Stimulated activated CD4-positive, alpha-beta T cell treated with anti-CD3 and anti-CD28 coated beads, Interleukin-12 subunit alpha, Interleukin-12 subunit beta, amount 100 ng/mL, for 4 hours (primary cell): Measurements from ENCODE around the gene ARHGAP42.

Experiments
- DNase-seq: peaks from one replicate; pipeline ENCODE4 v3.0.0-alpha.2; 2020

Gene ARHGAP42

GRCh38 chr11:100682247-100682969 is 4.7 kb upstream of the ARHGAP42 start:
- DNase-seq = no peak

- no peak for DNase-seq
These were observed 4.0 kb upstream of the ARHGAP42 start for GRCh38 chr11:100683126-100683525.

GRCh38 chr11:100684101-100685065 is 2.7 kb upstream of the ARHGAP42 start:
- DNase-seq = no peak

GRCh38 chr11:100686476-100687053 is 523 bp upstream of the ARHGAP42 start:
- DNase-seq = no peak

DNA sequence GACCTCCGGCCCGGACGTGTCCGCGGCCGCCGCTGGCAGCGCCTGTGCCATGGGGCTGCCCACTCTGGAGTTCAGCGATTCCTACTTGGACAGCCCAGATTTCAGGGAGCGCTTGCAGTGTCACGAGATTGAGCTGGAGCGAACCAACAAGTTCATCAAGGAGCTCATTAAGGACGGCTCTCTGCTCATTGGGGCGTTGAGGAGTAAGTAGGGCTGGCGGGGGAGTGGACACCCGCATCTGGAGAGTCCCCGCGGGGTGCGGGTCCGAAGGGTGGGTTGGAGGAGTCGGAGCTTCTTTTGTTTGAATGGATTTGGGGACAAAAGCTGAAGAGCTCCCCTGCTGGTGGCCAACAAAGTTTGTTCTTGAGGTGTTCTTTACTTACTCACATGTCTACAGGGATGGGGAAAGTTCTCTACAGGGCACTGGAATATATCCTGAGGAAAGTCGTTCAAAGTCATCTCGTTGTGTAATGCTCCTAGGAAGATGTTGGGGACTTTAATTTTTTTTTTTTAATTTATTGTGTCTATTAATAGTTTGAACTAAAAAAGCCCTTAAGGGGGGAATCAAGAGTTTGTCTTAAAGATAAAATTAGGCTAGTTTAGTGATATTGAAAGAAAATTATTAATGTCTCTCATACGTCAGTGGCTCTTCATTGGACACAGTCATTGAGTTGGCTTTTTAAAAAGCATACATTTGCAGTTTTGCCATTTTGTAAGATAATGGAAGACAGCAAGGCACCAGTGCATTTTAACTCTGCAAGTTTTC is 725 bp downstream of the ARHGAP42 start:
- DNase-seq = no peak

DNA sequence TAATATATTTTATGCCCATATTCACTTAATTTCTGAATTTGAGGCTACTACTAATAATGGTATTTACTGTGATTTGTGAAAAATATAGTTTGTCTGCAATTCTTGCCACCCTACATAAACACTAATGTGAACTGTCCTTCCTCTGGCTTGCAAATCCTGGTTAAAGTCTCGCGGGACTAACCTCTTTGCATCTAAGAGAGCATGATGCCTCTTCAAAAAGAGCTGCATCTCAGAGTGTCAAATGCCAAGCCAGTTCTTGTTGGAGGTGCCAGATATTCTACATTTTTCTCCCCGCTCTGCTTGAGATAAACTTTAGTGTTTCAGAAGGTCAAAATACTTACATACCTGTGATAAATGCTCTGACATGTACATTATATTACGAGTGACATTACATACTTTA is 2.1 kb downstream of the ARHGAP42 start:
- DNase-seq = no peak

DNA sequence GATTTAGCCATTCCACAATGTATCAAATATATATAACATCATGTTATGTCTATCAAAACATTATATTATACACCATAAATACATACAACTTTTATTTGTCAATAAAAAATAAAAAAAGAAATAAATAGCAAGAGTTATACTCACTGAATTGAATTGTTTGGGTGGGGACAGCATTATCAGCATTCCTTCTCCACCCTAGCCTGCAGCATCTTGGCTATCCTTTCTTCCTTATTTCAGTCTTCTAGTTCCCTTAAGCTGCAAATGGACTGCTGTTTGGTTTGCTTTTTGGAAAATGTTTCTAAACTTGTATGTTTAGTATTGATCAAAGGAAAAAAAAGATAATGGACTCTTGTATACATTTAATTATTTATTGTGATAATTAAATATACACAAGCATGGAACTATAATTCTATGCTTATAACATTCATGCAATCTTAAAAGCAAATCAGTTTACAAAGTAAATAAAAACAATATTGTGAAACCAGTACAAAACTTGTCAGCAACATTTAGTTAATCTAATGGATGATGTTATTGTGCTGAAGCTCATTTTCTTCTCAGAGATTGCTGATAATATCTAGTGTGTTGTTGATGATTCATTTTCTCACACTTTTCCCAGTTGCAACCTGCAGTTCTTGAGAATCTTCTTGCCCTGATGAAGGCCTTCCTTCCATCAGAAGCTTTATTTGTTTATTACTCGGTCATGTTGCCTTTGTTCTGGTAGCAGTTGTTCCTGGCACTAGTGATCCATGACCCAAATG is 5.0 kb downstream of the ARHGAP42 start:
- DNase-seq = no peak

GRCh38 chr11:100695911-100696310 is 8.8 kb downstream of the ARHGAP42 start:
- no peak for DNase-seq

GRCh38 chr11:100703139-100703538 is 16.1 kb downstream of the ARHGAP42 start:
- no peak for DNase-seq

GRCh38 chr11:100703801-100704575 is 16.9 kb downstream of the ARHGAP42 start:
- no peak for DNase-seq

- DNase-seq = no peak
These were observed 18.4 kb downstream of the ARHGAP42 start for GRCh38 chr11:100705447-100705846.

DNA sequence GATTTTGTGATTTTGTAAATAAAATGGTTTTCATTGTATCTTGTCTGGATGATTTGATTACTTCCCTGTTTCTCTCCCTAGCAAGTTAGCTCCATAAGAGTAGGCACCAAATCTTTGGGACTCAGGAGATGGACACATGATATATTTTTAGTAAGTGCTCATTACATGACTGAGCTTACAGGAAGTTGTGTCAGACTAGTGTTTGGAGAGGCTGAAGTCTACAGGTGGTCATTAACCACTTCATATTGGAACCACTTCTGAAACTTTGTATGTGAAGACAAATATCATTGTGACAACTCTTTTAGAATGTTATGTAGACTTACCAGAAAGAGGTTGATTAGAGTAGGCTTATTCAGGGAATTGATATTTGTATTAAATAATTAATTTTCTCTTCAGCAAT is 19.1 kb downstream of the ARHGAP42 start:
- no peak for DNase-seq

GRCh38 chr11:100709233-100709957 is 22.3 kb downstream of the ARHGAP42 start:
- DNase-seq = no peak

- DNase-seq = no peak
These were observed 24.9 kb downstream of the ARHGAP42 start for GRCh38 chr11:100711984-100712383.

DNA sequence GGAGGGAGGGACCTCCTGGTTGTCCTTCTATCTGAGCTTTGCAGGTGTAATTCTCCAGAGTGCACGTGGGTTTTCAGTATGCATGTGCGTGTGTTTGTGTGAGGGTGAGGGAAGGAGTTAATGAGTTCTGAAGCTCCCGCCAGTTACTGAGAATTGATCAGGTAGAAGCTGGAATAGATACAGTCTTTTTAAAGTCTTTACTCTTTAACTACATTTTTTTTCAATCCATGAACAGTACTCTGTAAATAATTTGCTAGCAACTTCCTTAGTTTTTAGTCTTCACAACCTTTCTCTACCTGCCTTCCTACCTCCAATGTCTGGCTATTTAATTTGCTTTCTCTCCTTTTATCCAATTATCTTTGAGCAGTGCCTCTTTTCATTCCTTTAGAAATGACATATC is 25.5 kb downstream of the ARHGAP42 start:
- no peak for DNase-seq

DNA sequence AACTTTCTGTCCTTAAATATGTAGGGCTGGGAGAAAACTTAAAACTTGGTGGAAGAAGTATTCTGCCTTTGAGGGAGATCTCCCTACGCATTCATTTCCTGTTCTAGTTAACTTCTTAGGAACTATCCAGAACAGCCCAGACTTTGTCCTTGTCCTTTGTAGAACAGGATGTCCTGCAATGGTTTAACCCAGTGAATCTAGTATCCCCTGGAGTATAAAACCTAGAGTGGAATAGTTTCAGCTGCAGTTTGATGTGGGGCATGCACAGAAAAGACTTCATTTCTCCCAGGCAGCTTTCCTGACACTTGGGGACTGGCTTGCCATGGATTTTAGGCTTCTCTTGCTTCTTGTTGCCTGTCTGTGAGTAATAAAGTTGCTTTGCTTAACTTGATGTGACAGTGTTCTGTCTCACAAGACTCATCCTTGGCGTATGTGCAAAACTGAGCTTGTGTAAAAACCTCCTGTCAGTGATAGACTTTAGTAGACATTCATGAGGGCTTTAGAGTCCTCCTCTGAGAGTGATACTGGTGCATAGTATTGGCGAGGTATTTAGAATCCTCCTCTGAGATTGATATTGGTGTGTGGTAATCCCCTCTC is 28.2 kb downstream of the ARHGAP42 start:
- no peak for DNase-seq

- DNase-seq = no peak
These were observed 29.8 kb downstream of the ARHGAP42 start for GRCh38 chr11:100716838-100717237.

GRCh38 chr11:100719362-100719761 is 32.3 kb downstream of the ARHGAP42 start:
- DNase-seq = no peak

DNA sequence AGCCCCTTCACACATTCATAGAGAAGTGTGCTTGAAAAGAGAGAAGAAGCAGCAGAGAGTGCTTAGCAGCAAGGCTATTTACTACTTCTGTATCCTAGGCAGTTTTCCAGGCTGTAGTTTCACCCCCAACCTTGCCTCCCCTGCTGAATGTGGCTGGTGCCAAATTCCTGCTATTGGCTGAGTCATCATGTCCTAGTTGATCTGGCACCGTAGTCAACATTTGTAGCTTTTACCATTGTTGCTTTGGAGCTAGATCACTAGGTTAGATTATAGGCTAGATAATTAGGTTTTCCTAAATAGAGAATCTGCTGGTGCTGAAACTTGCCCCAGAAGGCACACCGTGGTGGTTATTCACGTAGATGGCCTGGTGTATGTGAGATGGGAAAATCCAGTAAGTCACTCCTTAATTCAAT is 32.7 kb downstream of the ARHGAP42 start:
- DNase-seq = no peak

DNA sequence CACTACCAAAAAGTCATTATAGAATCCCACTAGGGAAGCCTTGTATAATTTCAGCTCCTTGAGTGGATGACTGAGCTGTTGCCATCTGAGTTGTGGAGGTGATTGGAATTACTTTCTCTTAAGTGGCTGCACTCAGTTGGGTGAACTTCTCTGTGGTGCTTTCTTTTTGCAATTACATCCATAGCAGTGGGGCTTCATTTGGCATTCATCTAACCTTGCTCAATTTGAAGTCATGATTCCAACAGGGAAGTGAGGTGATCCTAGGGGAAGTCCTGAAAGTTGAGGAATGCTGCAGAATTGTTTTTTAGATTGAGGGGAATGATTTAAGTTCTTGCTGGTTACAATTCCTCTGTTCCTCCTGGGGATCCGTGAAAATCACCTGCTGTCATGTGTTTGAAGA is 39.6 kb downstream of the ARHGAP42 start:
- no peak for DNase-seq
